ENCODE results near the gene USP10.
"Not testable (repeated sequence)": the region's sequence is repeated elsewhere in the genome, so short reads cannot be mapped to it uniquely, and the experiment has no call there.

Gene USP10

GRCh38 chr16:84686707-84687298 lies 13.0 kb upstream of the USP10 start:
- Histone ChIP-seq H3K4me3 (ENCODE audit: extremely low read depth, insufficient read depth, low read length, poor library complexity, severe bottlenecking) (no peak overlapping the region), H3K4me1 (ENCODE audit: control insufficient read depth, insufficient read depth, low read length, poor library complexity, severe bottlenecking) (no peaks in the 10 kb centered on the region), H3K36me3 (ENCODE audit: control insufficient read depth, insufficient read depth, low read length) (no peaks in the 10 kb centered on the region), H3K9me3 (ENCODE audit: control insufficient read depth, low read length) (peaks cover 9% of the 10 kb centered on the region), H3K27ac (ENCODE audit: low read depth, low read length, severe bottlenecking) (no peak overlapping the region)
- 88 to 95% methylated on average over 6 of the region's 6 CpGs for WGBS, 2 experiments (ENCODE audit: insufficient coverage in 2 of 2)

- no peak overlapping the region for H3K27ac ChIP-seq (ENCODE audit: low read depth, low read length, severe bottlenecking)
- H3K9me3 ChIP-seq (ENCODE audit: control insufficient read depth, low read length): peaks cover 9% of the 10 kb centered on the region
- H3K4me3 ChIP-seq (ENCODE audit: extremely low read depth, insufficient read depth, low read length, poor library complexity, severe bottlenecking): no peak overlapping the region
- no peaks in the 10 kb centered on the region for H3K4me1 ChIP-seq (ENCODE audit: control insufficient read depth, insufficient read depth, low read length, poor library complexity, severe bottlenecking)
- 91 to 92% methylated on average over 3 to 4 of the region's 6 CpGs for WGBS, 2 experiments (ENCODE audit: insufficient coverage in 2 of 2)
- H3K36me3 ChIP-seq (ENCODE audit: control insufficient read depth, insufficient read depth, low read length): no peaks in the 10 kb centered on the region
These were observed 12.1 kb upstream of the USP10 start for GRCh38 chr16:84687715-84688114.

GRCh38 chr16:84688163-84688562 lies 11.6 kb upstream of the USP10 start:
- H3K9me3 ChIP-seq (ENCODE audit: control insufficient read depth, low read length); H3K27ac ChIP-seq (ENCODE audit: low read depth, low read length, severe bottlenecking); H3K36me3 ChIP-seq (ENCODE audit: control insufficient read depth, insufficient read depth, low read length); H3K4me3 ChIP-seq (ENCODE audit: extremely low read depth, insufficient read depth, low read length, poor library complexity, severe bottlenecking); H3K4me1 ChIP-seq (ENCODE audit: control insufficient read depth, insufficient read depth, low read length, poor library complexity, severe bottlenecking): not testable (repeated sequence)
- WGBS, 2 experiments (ENCODE audit: insufficient coverage in 2 of 2): 91 to 95% methylated on average over 1 to 4 of the region's 4 CpGs

GRCh38 chr16:84689111-84689510 lies 10.7 kb upstream of the USP10 start:
- H3K27ac ChIP-seq (ENCODE audit: low read depth, low read length, severe bottlenecking): no peak overlapping the region
- WGBS, 2 experiments (ENCODE audit: insufficient coverage in 2 of 2): 96 to 97% methylated on average over 2 to 5 of the region's 8 CpGs
- no peaks in the 10 kb centered on the region for H3K36me3 ChIP-seq (ENCODE audit: control insufficient read depth, insufficient read depth, low read length)
- H3K9me3 ChIP-seq (ENCODE audit: control insufficient read depth, low read length): peaks cover 9% of the 10 kb centered on the region
- H3K4me3 ChIP-seq (ENCODE audit: extremely low read depth, insufficient read depth, low read length, poor library complexity, severe bottlenecking): no peak overlapping the region
- no peaks in the 10 kb centered on the region for H3K4me1 ChIP-seq (ENCODE audit: control insufficient read depth, insufficient read depth, low read length, poor library complexity, severe bottlenecking)

- WGBS, 2 experiments (ENCODE audit: insufficient coverage in 2 of 2): 100% methylated on average over 1 to 5 of the region's 6 CpGs
- Histone ChIP-seq H3K27ac (ENCODE audit: low read depth, low read length, severe bottlenecking) (no peak overlapping the region), H3K4me1 (ENCODE audit: control insufficient read depth, insufficient read depth, low read length, poor library complexity, severe bottlenecking) (no peaks in the 10 kb centered on the region), H3K9me3 (ENCODE audit: control insufficient read depth, low read length) (peaks cover 9% of the 10 kb centered on the region), H3K36me3 (ENCODE audit: control insufficient read depth, insufficient read depth, low read length) (no peaks in the 10 kb centered on the region), H3K4me3 (ENCODE audit: extremely low read depth, insufficient read depth, low read length, poor library complexity, severe bottlenecking) (no peak overlapping the region)
These were observed 9.5 kb upstream of the USP10 start for GRCh38 chr16:84690088-84690819.

GRCh38 chr16:84692451-84693214 lies 7.2 kb upstream of the USP10 start:
- Histone ChIP-seq H3K4me3 (ENCODE audit: extremely low read depth, insufficient read depth, low read length, poor library complexity, severe bottlenecking) (no peak overlapping the region), H3K36me3 (ENCODE audit: control insufficient read depth, insufficient read depth, low read length) (no peaks in the 10 kb centered on the region), H3K27ac (ENCODE audit: low read depth, low read length, severe bottlenecking) (no peak overlapping the region), H3K9me3 (ENCODE audit: control insufficient read depth, low read length) (peaks cover 7% of the 10 kb centered on the region), H3K4me1 (ENCODE audit: control insufficient read depth, insufficient read depth, low read length, poor library complexity, severe bottlenecking) (no peaks in the 10 kb centered on the region)
- WGBS, 2 experiments (ENCODE audit: insufficient coverage in 2 of 2): 90 to 96% methylated on average over 5 to 6 of the region's 6 CpGs

- H3K27ac ChIP-seq (ENCODE audit: low read depth, low read length, severe bottlenecking); H3K4me3 ChIP-seq (ENCODE audit: extremely low read depth, insufficient read depth, low read length, poor library complexity, severe bottlenecking); H3K9me3 ChIP-seq (ENCODE audit: control insufficient read depth, low read length); H3K4me1 ChIP-seq (ENCODE audit: control insufficient read depth, insufficient read depth, low read length, poor library complexity, severe bottlenecking); H3K36me3 ChIP-seq (ENCODE audit: control insufficient read depth, insufficient read depth, low read length): not testable (repeated sequence)
- WGBS, 2 experiments (ENCODE audit: insufficient coverage in 2 of 2): 100% methylated on average over 1 of the region's 10 CpGs; no CpG with 5 or more reads in 1 of the 2 experiments
These were observed 5.9 kb upstream of the USP10 start for GRCh38 chr16:84693869-84694268.

GRCh38 chr16:84694980-84695379 lies 4.8 kb upstream of the USP10 start:
- 82 to 100% methylated on average over 2 of the region's 2 CpGs for WGBS, 2 experiments (ENCODE audit: insufficient coverage in 2 of 2)
- no peaks in the 10 kb centered on the region for H3K9me3 ChIP-seq (ENCODE audit: control insufficient read depth, low read length)
- H3K27ac ChIP-seq (ENCODE audit: low read depth, low read length, severe bottlenecking): no peak overlapping the region
- no peaks in the 10 kb centered on the region for H3K36me3 ChIP-seq (ENCODE audit: control insufficient read depth, insufficient read depth, low read length)
- no peaks in the 10 kb centered on the region for H3K4me1 ChIP-seq (ENCODE audit: control insufficient read depth, insufficient read depth, low read length, poor library complexity, severe bottlenecking)
- H3K4me3 ChIP-seq (ENCODE audit: extremely low read depth, insufficient read depth, low read length, poor library complexity, severe bottlenecking): no peak overlapping the region

- no peak overlapping the region for H3K27ac ChIP-seq (ENCODE audit: low read depth, low read length, severe bottlenecking)
- WGBS, 2 experiments (ENCODE audit: insufficient coverage in 2 of 2): 30 to 34% methylated on average over 22 to 29 of the region's 29 CpGs
- peak overlapping the region; percentile 96 for H3K4me3 ChIP-seq (ENCODE audit: extremely low read depth, insufficient read depth, low read length, poor library complexity, severe bottlenecking)
- no peaks in the 10 kb centered on the region for H3K36me3 ChIP-seq (ENCODE audit: control insufficient read depth, insufficient read depth, low read length)
- H3K4me1 ChIP-seq (ENCODE audit: control insufficient read depth, insufficient read depth, low read length, poor library complexity, severe bottlenecking): no peaks in the 10 kb centered on the region
- no peaks in the 10 kb centered on the region for H3K9me3 ChIP-seq (ENCODE audit: control insufficient read depth, low read length)
These were observed 571 bp upstream of the USP10 start for GRCh38 chr16:84699147-84699711.

GRCh38 chr16:84700446-84701300 lies 873 bp downstream of the USP10 start:
- 1% methylated on average over 17 of the region's 28 CpGs for WGBS, 2 experiments (ENCODE audit: insufficient coverage in 2 of 2)
- H3K4me1 ChIP-seq (ENCODE audit: control insufficient read depth, insufficient read depth, low read length, poor library complexity, severe bottlenecking): no peaks in the 10 kb centered on the region
- H3K9me3 ChIP-seq (ENCODE audit: control insufficient read depth, low read length): no peaks in the 10 kb centered on the region
- peak overlapping the region; percentile 96 for H3K4me3 ChIP-seq (ENCODE audit: extremely low read depth, insufficient read depth, low read length, poor library complexity, severe bottlenecking)
- H3K36me3 ChIP-seq (ENCODE audit: control insufficient read depth, insufficient read depth, low read length): peaks cover 5% of the 10 kb centered on the region
- H3K27ac ChIP-seq (ENCODE audit: low read depth, low read length, severe bottlenecking): peak overlapping the region; percentile 20
